Thymus (tissue), 11 donors: ENCODE data around the gene CHRNA9. TPM values are rescaled to one million over a fixed set of nuclear protein-coding genes. Genes with fewer than 3 reads are reported as not detected.
"Not testable (repeated sequence)": the region's sequence is repeated elsewhere in the genome, so short reads cannot be mapped to it uniquely, and the experiment has no call there.

Source experiments
- DNase-seq, 9 donors: peaks; one replicate each; pipeline ENCODE4 v3.0.0-alpha.2; 2013; ENCODE audit warnings: low spot score in 9 of 9, low read depth in 6 of 9, missing footprints in 1 of 9
- H3K27ac ChIP-seq, 2 donors: one replicate each; pipeline ENCODE4 v1.5.1; 2013; ENCODE audit warnings: control low read depth in 1 of 2, low read depth in 1 of 2, low read length in 1 of 2, mild to moderate bottlenecking in 1 of 2, moderate library complexity in 1 of 2
- H3K27me3 ChIP-seq, 2 donors: one replicate each; pipeline ENCODE4 v1.5.1; 2013; ENCODE audit warnings: low read length in 1 of 2; ENCODE audit not compliant: control insufficient read depth in 2 of 2, insufficient read depth in 1 of 2
- H3K36me3 ChIP-seq, 2 donors: one replicate each; pipeline ENCODE4 v1.5.1; 2013; ENCODE audit warnings: low read length in 1 of 2, mild to moderate bottlenecking in 1 of 2, moderate library complexity in 1 of 2; ENCODE audit not compliant: control insufficient read depth in 2 of 2, insufficient read depth in 2 of 2
- H3K4me1 ChIP-seq, 2 donors: one replicate each; pipeline ENCODE4 v1.5.1; 2013; ENCODE audit warnings: low read length in 2 of 2; ENCODE audit not compliant: control insufficient read depth in 2 of 2, insufficient read depth in 2 of 2
- H3K4me3 ChIP-seq, 2 donors: one replicate each; pipeline ENCODE4 v1.5.1; 2013; ENCODE audit warnings: low read length in 2 of 2, control low read depth in 1 of 2, mild to moderate bottlenecking in 1 of 2
- H3K9me3 ChIP-seq, 2 donors: one replicate each; pipeline ENCODE4 v1.5.1; 2013; ENCODE audit warnings: low read length in 1 of 2, mild to moderate bottlenecking in 1 of 2; ENCODE audit not compliant: control insufficient read depth in 2 of 2, insufficient read depth in 1 of 2
- WGBS: extraction: QIAGEN DNeasy Blood & Tissue Kit; methylation state at CpG from one replicate; pipeline ENCODE4 v1.1.7; 2013; 5-methylcytosine and 5-hydroxymethylcytosine counted together
- polyA plus RNA-seq: library from polyadenylated mRNA; stranded (reverse); fragments of 200-250 nt; gene quantifications from one replicate; pipeline ENCODE4 v1.2.3, GENCODE V29; 2013
- total RNA-seq: library from RNA; stranded (reverse); fragments of 120-200 nt; gene quantifications from one replicate; pipeline ENCODE4 v1.2.4, GENCODE V29; 2013
- donor health status: healthy.

CHRNA9 gene
- total and polyA plus RNA-seq, 2 donors = 0.68 to 0.99 TPM

GRCh38 chr4:40378619-40379018 lies 43.5 kb downstream of the CHRNA9 start:
- H3K27me3 ChIP-seq = no peaks in the 10 kb centered on the region
- no peaks in the 10 kb centered on the region for H3K4me1 ChIP-seq
- no peaks in the 10 kb centered on the region for H3K36me3 ChIP-seq
- no peak for DNase-seq
- H3K4me3 ChIP-seq = no peak overlapping the region
- H3K27ac ChIP-seq = no peak overlapping the region
- H3K9me3 ChIP-seq = no peaks in the 10 kb centered on the region
- 64% methylated on average over 2 of the region's 2 CpGs for WGBS

- no peaks in the 10 kb centered on the region for H3K9me3 ChIP-seq
- H3K4me1 ChIP-seq = no peaks in the 10 kb centered on the region
- H3K27ac ChIP-seq = no peak overlapping the region
- H3K36me3 ChIP-seq = no peaks in the 10 kb centered on the region
- no peaks in the 10 kb centered on the region for H3K27me3 ChIP-seq
- no peak overlapping the region for H3K4me3 ChIP-seq
- DNase-seq = no peak
- 83% methylated on average over 3 of the region's 3 CpGs for WGBS
These were observed 44.1 kb downstream of the CHRNA9 start for GRCh38 chr4:40379248-40379647.

- DNase-seq = no peak
- Histone ChIP-seq H3K4me3 (no peak overlapping the region), H3K27me3 (no peaks in the 10 kb centered on the region), H3K9me3 (no peaks in the 10 kb centered on the region), H3K36me3 (no peaks in the 10 kb centered on the region), H3K27ac (no peak overlapping the region), H3K4me1 (no peaks in the 10 kb centered on the region)
- 76% methylated on average over 5 of the region's 5 CpGs for WGBS
These were observed 45.5 kb downstream of the CHRNA9 start for GRCh38 chr4:40380647-40381046.

GRCh38 chr4:40388239-40388638 lies 53.1 kb downstream of the CHRNA9 start:
- 52% methylated on average over 6 of the region's 6 CpGs for WGBS
- H3K9me3 ChIP-seq = no peaks in the 10 kb centered on the region
- no peaks in the 10 kb centered on the region for H3K36me3 ChIP-seq
- H3K4me1 ChIP-seq = peaks cover 0 to 6% of the 10 kb centered on the region in 2 donors
- no peak overlapping the region for H3K27ac ChIP-seq
- H3K4me3 ChIP-seq = no peak overlapping the region
- H3K27me3 ChIP-seq = no peaks in the 10 kb centered on the region
- DNase-seq = peak in 3 of 9 donors; percentile 3 to 49 (median 30)

- H3K27ac ChIP-seq = no peak overlapping the region
- H3K36me3 ChIP-seq = no peaks in the 10 kb centered on the region
- WGBS = 96% methylated on average over 4 of the region's 4 CpGs
- no peak for DNase-seq
- no peak overlapping the region for H3K4me3 ChIP-seq
- H3K9me3 ChIP-seq = no peaks in the 10 kb centered on the region
- H3K27me3 ChIP-seq = no peaks in the 10 kb centered on the region
- peaks cover 0 to 6% of the 10 kb centered on the region in 2 donors for H3K4me1 ChIP-seq
These were observed 54.9 kb downstream of the CHRNA9 start for GRCh38 chr4:40389986-40390385.

- not testable (repeated sequence) for H3K9me3 ChIP-seq, H3K27me3 ChIP-seq, H3K4me3 ChIP-seq, DNase-seq, H3K27ac ChIP-seq, H3K36me3 ChIP-seq, H3K4me1 ChIP-seq
- 98% methylated on average over 9 of the region's 9 CpGs for WGBS
These were observed 57.1 kb downstream of the CHRNA9 start for GRCh38 chr4:40392241-40392640.

GRCh38 chr4:40394236-40394635 lies 59.1 kb downstream of the CHRNA9 start:
- 89% methylated on average over 6 of the region's 6 CpGs for WGBS
- no peak for DNase-seq

GRCh38 chr4:40395166-40395900 lies 60.2 kb downstream of the CHRNA9 start:
- no peak for DNase-seq
- no peaks in the 10 kb centered on the region for H3K36me3 ChIP-seq
- 80% methylated on average over 4 of the region's 4 CpGs for WGBS

More at GRCh38 chr4:40394236-40394635, 59.1 kb downstream of the CHRNA9 start:
- no peaks in the 10 kb centered on the region for H3K27me3 ChIP-seq
- H3K4me1 ChIP-seq = peaks cover 0 to 2% of the 10 kb centered on the region in 2 donors
- H3K27ac ChIP-seq = no peak overlapping the region
- no peaks in the 10 kb centered on the region for H3K9me3 ChIP-seq
- no peak overlapping the region for H3K4me3 ChIP-seq
- H3K36me3 ChIP-seq = no peaks in the 10 kb centered on the region

GRCh38 chr4:40395908-40396793 lies 61.0 kb downstream of the CHRNA9 start:
- 91% methylated on average over 7 of the region's 7 CpGs for WGBS
- peaks cover 0 to 2% of the 10 kb centered on the region in 2 donors for H3K4me1 ChIP-seq
- no peaks in the 10 kb centered on the region for H3K36me3 ChIP-seq
- peak in 2 of 9 donors; percentile 4 to 39 for DNase-seq
- H3K4me3 ChIP-seq = no peak overlapping the region
- H3K27ac ChIP-seq = peak overlapping the region in 1 of 2 donors; percentile 3
- H3K27me3 ChIP-seq = no peaks in the 10 kb centered on the region
- H3K9me3 ChIP-seq = no peaks in the 10 kb centered on the region

More at GRCh38 chr4:40395166-40395900, 60.2 kb downstream of the CHRNA9 start:
- peaks cover 0 to 2% of the 10 kb centered on the region in 2 donors for H3K4me1 ChIP-seq
- no peak overlapping the region for H3K27ac ChIP-seq
- H3K4me3 ChIP-seq = no peak overlapping the region
- no peaks in the 10 kb centered on the region for H3K27me3 ChIP-seq
- no peaks in the 10 kb centered on the region for H3K9me3 ChIP-seq
